ENCODE measurements around the gene LRRC59. TPM values are rescaled to one million over a fixed set of nuclear protein-coding genes. Genes with fewer than 3 reads are reported as not detected.

The LRRC59 gene
- total RNA-seq, 1 donor: 181 TPM

- TF ChIP-seq, protein P1, sequence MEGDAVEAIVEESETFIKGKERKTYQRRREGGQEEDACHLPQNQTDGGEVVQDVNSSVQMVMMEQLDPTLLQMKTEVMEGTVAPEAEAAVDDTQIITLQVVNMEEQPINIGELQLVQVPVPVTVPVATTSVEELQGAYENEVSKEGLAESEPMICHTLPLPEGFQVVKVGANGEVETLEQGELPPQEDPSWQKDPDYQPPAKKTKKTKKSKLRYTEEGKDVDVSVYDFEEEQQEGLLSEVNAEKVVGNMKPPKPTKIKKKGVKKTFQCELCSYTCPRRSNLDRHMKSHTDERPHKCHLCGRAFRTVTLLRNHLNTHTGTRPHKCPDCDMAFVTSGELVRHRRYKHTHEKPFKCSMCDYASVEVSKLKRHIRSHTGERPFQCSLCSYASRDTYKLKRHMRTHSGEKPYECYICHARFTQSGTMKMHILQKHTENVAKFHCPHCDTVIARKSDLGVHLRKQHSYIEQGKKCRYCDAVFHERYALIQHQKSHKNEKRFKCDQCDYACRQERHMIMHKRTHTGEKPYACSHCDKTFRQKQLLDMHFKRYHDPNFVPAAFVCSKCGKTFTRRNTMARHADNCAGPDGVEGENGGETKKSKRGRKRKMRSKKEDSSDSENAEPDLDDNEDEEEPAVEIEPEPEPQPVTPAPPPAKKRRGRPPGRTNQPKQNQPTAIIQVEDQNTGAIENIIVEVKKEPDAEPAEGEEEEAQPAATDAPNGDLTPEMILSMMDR (IDR thresholded peaks at IDR 0.05; ENCODE audit: insufficient read depth, low read depth, low read length): no peak
- DNase-seq (ENCODE audit: low read depth): no peak
- H3K4me3 ChIP-seq (ENCODE audit: low read depth, low read length): no peak overlapping the region
Observed at GRCh38 chr17:50352072-50352692, 45.1 kb downstream of the LRRC59 start.

- DNase-seq (ENCODE audit: low read depth): no peak
- TF ChIP-seq, protein P1 (IDR thresholded peaks at IDR 0.05; ENCODE audit: insufficient read depth, low read depth, low read length): no peak
- H3K4me3 ChIP-seq (ENCODE audit: low read depth, low read length): no peak overlapping the region
Observed at GRCh38 chr17:50350733-50351132, 46.6 kb downstream of the LRRC59 start.

GRCh38 chr17:50349243-50349600, 48.1 kb downstream of the LRRC59 start:
- TF ChIP-seq, protein P1 (IDR thresholded peaks at IDR 0.05; ENCODE audit: insufficient read depth, low read depth, low read length): no peak
- no peak for DNase-seq (ENCODE audit: low read depth)
- no peak overlapping the region for H3K4me3 ChIP-seq (ENCODE audit: low read depth, low read length)

DNA sequence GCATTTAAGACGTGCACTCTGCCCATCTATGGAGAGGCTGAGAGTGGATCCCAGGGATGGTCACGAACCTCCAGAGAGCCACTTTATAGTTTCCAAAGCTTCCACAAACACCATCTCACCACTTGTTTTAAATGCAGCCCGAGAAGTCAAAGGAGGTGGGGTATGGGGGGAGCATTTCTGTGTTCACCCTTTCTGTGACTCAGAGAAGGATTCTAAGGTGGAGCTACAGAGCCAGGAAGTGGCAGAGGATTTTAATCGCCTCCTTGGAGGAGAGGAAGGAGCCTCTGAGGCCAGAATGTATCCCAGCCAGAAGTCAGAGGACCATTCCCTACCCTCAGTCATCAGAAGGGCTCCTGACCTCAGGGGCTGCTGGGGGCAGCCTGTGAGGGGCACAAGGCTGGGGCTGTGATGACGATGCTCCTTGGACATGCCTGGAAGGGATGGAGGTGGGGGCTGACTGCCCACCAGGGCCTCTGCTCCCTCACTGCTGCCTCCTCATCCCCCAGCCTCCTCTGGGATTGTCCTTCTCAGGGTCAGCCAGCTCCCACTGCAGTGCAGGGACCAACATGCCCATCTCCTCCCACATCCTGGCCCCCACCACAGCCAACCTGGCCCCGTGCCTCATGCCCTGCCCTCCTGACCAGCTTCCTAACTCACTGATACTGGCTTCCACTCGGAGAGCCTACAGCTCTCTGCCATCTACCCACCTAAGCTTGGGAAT, 48.6 kb downstream of the LRRC59 start:
- TF ChIP-seq, protein P1 (IDR thresholded peaks at IDR 0.05; ENCODE audit: insufficient read depth, low read depth, low read length): no peak
- DNase-seq (ENCODE audit: low read depth): no peak
- no peak overlapping the region for H3K4me3 ChIP-seq (ENCODE audit: low read depth, low read length)

DNA sequence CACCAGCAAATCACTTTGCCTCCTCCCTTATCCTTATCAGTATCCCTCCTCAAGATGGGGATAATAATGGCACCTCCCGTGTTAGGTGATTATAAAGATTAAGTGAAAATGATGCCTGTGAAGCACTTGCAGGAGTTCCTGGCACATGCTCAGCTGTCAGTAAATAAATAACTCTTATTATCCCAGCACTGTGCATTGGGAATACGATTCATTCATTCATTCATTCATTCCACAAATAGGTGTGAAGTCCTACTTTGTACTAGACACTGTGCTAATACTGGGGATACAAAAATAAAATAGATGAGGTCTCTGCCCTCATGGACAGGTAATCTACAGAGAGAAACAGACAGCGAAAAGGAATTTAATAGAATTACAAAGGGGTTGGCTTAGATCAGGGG, 49.4 kb downstream of the LRRC59 start:
- no peak overlapping the region for H3K4me3 ChIP-seq (ENCODE audit: low read depth, low read length)
- DNase-seq (ENCODE audit: low read depth): no peak
- TF ChIP-seq, protein P1 (IDR thresholded peaks at IDR 0.05; ENCODE audit: insufficient read depth, low read depth, low read length): no peak

- peak overlapping the region; percentile 84 for H3K4me3 ChIP-seq (ENCODE audit: low read depth, low read length)
- TF ChIP-seq, protein P1 (IDR thresholded peaks at IDR 0.05; ENCODE audit: insufficient read depth, low read depth, low read length): no peak
- no peak for DNase-seq (ENCODE audit: low read depth)
Observed at GRCh38 chr17:50347117-50347893, 50.0 kb downstream of the LRRC59 start.

Measured in fibroblast of villous mesenchyme (primary cell).